GM23338 (cell line): ENCODE measurements around the gene MMD.

Source experiments
- CTCF ChIP-seq, 2 experiments: fragments of 200-600 bp in 1 of 2; sonication (generic) in 1 of 2; conservative IDR thresholded peaks; 2 replicates each; pipeline versions ENCODE4 v1.5.1 to v1.6.1; 2016 to 2017; ENCODE audit warnings: antibody characterized with exemption in 2 of 2, low read depth in 2 of 2, mild to moderate bottlenecking in 2 of 2, moderate library complexity in 1 of 2
- EZH2 ChIP-seq: fragments of 200-600 bp; sonication (generic); IDR thresholded peaks from one replicate; pipeline ENCODE4 v1.8.0; 2017; ENCODE audit warnings: antibody characterized with exemption, mild to moderate bottlenecking, low read depth; ENCODE audit not compliant: unreplicated experiment
- EZH2phosphoT487 ChIP-seq: fragments of 200-600 bp; sonication (generic); IDR thresholded peaks from one replicate; pipeline ENCODE4 v1.8.1; 2018; ENCODE audit warnings: antibody characterized with exemption; ENCODE audit not compliant: unreplicated experiment

GRCh38 chr17:55437159-55437605, 15.5 kb upstream of the MMD start:
- TF ChIP-seq EZH2: no peak
- no peak for TF ChIP-seq CTCF (conservative IDR thresholded peaks at IDR 0.05; ENCODE audit: low read depth in 2 of 2)
- no peak for TF ChIP-seq EZH2phosphoT487
